ENCODE results near the gene IZUMO1R. TPM values are rescaled to one million over a fixed set of nuclear protein-coding genes. Genes with fewer than 3 reads are reported as not detected.

IZUMO1R gene
- total RNA-seq, 1 experiment from 2014 or later: not detected

DNA sequence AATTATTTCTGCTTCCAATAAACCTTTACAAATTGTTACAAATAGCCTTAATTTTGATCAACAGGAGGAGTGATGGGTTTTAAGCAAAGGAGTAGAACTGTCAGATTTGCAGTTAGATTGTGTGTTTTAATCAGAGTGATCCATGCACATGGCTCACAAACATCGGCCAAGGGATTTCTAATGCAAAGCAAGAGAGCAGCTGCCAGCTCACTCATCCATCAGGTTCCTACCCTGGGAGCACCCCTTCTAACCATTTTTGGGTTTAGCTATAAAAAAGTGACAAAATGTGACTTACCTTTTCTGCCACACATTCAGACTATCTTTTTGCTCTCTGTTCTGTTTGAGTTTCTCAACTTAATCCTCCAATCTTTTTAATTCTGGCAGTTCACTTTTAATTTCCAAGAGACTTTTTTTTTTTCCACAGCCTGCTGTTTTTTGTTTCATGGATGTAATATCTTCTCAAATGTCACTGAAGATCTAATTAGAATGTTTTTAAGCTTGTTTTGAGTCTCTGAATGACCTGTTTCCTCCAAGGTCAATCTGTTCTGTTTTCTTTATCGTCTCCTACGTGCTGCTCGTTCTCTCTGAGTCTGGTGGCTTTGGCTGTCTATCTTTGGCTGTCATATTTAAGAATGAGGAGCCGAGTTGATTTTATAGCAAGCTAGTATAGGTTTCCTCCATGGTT lies 6.0 kb downstream of the IZUMO1R start:
- H3K27ac Mint-ChIP-seq: no peak overlapping the region

More for the DNA sequence above, 6.0 kb downstream of the IZUMO1R start:
- Histone ChIP-seq H2BK20ac (ENCODE audit: low read depth, low read length, poor library complexity, severe bottlenecking) (no peak overlapping the region), H2BK15ac (ENCODE audit: low read depth, low read length) (no peak overlapping the region), H3K9ac (ENCODE audit: extremely low read depth, insufficient read length, low read length) (no peak overlapping the region), H2AFZ (ENCODE audit: low read length) (no peak overlapping the region), H3K23me2 (ENCODE audit: insufficient read length, low read depth, low read length, poor library complexity, severe bottlenecking) (no peaks in the 10 kb centered on the region), H2AK5ac (ENCODE audit: insufficient read length, low read length) (no peak overlapping the region), H2BK12ac (ENCODE audit: insufficient read length, low read depth, low read length) (no peak overlapping the region), H3K27ac (ENCODE audit: insufficient read length, low read depth, low read length) (no peak overlapping the region), H3K56ac (ENCODE audit: insufficient read length, low read depth, low read length) (no peak overlapping the region), H4K20me1 (ENCODE audit: control insufficient read depth, insufficient read depth, insufficient read length) (no peaks in the 10 kb centered on the region), H4K91ac (ENCODE audit: insufficient read length, low read depth, low read length) (no peak overlapping the region), H3K14ac (ENCODE audit: insufficient read depth, low read length) (no peak overlapping the region), H2BK120ac (ENCODE audit: low read depth, low read length, poor library complexity, severe bottlenecking) (no peak overlapping the region), H3K18ac (ENCODE audit: insufficient read length, low read depth, low read length) (no peak overlapping the region), H3K23ac (ENCODE audit: insufficient read length, low read depth, low read length) (no peak overlapping the region), H4K5ac (ENCODE audit: insufficient read length, low read depth, low read length) (no peak overlapping the region), H3K4me2 (ENCODE audit: insufficient read depth, insufficient read length, low read length) (no peak overlapping the region), H3K27me3 (ENCODE audit: insufficient read depth, low read length) (no peaks in the 10 kb centered on the region), H3T11ph (ENCODE audit: low read length) (no peak overlapping the region), H3K9me3 (ENCODE audit: control insufficient read depth, low read depth, low read length) (no peaks in the 10 kb centered on the region), H3K79me1 (ENCODE audit: insufficient read depth, low read depth, low read length, poor library complexity, severe bottlenecking) (no peaks in the 10 kb centered on the region), H3K4ac (ENCODE audit: low read depth, low read length) (no peak overlapping the region), H4K8ac (replicated peaks; ENCODE audit: insufficient read length, low read depth, low read length) (no peak overlapping the region), H2BK5ac (ENCODE audit: insufficient read length, low read length) (no peak overlapping the region), H3K79me2 (ENCODE audit: insufficient read depth, low read length) (no peaks in the 10 kb centered on the region), H3K4me1 (ENCODE audit: insufficient read depth, low read length) (no peaks in the 10 kb centered on the region)
- no peaks in the 10 kb centered on the region for H3K9me3 Mint-ChIP-seq
- WGBS (ENCODE audit: extremely low coverage, insufficient read length, low lambda C conversion rate): no CpG with 5 or more reads among the region's 5 CpGs
- H3K27me3 Mint-ChIP-seq (ENCODE audit: low read depth): peaks cover 8% of the 10 kb centered on the region
- TF ChIP-seq CTCF (conservative IDR thresholded peaks at IDR 0.05): no peak
- no peaks in the 10 kb centered on the region for H3K36me3 Mint-ChIP-seq (ENCODE audit: insufficient read depth in 1 of 3, low read depth in 3 of 3)
- no peak for DNase-seq
- H3K4me1 Mint-ChIP-seq: no peaks in the 10 kb centered on the region; a peak in 1 of 4 replicates
- no peak overlapping the region for H3K4me3 Mint-ChIP-seq

All from H9 (cell line).